Measurements from ENCODE around the gene MSH6. TPM values are rescaled to one million over a fixed set of nuclear protein-coding genes. Genes with fewer than 3 reads are reported as not detected.

The MSH6 gene
- total RNA-seq, 2 donors from 2014 or later, result 24.9 to 25.2 TPM

GRCh38 chr2:47778698-47779425, 4.1 kb upstream of the MSH6 start:
- DNase-seq (no peak), ATAC-seq (no peak)
- intact Hi-C loops (cut with DNase I), result no loop called here

DNA sequence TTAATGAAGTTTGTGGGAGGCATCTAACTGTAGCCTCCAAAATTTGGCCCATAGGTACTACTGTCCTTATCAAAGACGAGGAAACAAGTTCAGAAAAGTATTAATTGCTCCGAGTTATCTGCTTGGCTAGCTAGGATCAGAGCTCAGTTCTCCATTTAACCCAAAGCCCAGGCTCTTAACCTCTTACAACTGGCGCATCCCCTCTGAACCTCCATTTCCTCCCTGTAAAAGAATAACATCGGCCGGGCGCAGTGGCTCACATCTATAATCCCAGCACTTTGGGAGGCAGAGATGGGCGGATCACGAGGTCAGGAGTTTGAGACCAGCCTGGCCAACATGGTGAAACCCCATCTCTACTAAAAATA, 3.5 kb upstream of the MSH6 start:
- no peak for ATAC-seq
- DNase-seq, result no peak
- intact Hi-C loops (cut with DNase I), result no loop called here

DNA sequence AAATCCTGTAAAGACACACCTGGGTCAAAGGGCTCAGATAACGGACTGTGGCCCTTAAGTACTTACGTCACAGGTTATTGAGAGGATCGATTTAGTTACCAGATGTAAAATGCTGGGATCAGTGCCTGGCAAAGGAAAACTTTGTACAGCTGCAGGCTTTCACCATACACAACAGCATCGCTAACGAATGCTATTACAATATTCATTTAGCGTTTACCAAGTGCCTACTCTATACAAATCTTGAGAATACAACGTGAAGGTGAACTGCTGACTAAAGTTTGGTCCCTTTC, 619 bp upstream of the MSH6 start:
- no peak for ATAC-seq
- no peak for DNase-seq
- intact Hi-C loops (cut with DNase I), result loop anchor here (10.0 kb wide), 2 partner anchors 122 to 322 kb away; partner anchors contain the start of gene FBXO11 (in 1 of the 2)

DNA sequence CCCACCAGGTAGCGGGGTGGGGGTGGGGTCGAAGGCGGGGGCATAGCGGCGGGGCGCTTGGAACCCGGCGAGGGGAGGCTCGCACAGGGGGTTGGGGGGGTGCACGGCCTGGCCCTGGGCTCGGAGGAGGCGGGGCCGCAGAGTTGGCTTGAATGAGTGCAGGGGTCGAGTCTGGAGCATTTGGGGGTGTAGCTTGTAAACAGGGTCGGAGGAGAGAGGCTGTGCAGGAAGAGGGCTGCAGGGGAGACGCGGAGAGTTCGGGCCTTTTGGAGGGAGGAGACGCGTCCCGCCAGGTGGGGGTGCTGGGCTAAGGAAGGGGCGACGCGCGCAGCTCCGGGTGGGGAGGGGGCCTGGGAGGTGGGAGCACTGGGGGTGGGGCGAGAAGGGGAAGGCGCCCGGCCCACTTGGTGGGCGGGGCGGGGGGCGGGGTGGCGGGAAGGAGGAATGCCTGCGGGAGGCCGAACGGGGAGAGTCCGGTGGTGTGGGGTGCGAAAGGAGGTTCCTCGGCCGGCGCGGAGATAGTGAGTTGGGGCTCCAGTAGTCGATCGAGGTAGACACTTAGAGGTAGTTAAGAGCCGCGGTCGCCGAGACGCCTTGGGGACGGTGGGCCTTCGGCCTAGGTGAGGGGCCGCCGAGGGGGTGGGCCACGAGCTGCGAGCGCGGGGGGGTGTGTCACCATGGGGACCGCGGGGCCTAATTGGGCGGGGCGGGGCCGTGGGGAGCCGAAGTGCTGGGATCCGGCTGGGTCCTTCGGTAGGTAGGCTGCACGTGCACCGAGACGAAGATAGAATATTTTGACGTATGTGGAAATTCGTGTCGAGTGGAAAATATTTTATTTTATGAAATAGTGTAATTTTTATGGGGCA, 774 bp downstream of the MSH6 start:
- ATAC-seq, result peak; percentile 48 to 59
- DNase-seq, result peak; percentile 72
- intact Hi-C loops (cut with DNase I), result loop anchor here (10.0 kb wide), 2 partner anchors 121 to 321 kb away; partner anchors contain the start of gene FBXO11 (in 1 of the 2)

- intact Hi-C loops (cut with DNase I), result loop anchor here (10.0 kb wide), 2 partner anchors 120 to 320 kb away; partner anchors contain the start of gene FBXO11 (in 1 of the 2)
- ATAC-seq (no peak), DNase-seq (no peak)
Measured at GRCh38 chr2:47784352-47784851, 1.5 kb downstream of the MSH6 start.

- no peak for ATAC-seq
- intact Hi-C loops (cut with DNase I), result loop anchor here (10.0 kb wide), 2 partner anchors 119 to 319 kb away; partner anchors contain the start of gene FBXO11 (in 1 of the 2)
- DNase-seq, result no peak
Measured at GRCh38 chr2:47785986-47786385, 3.0 kb downstream of the MSH6 start.

- intact Hi-C loops (cut with DNase I), result no loop called here
- ATAC-seq (no peak), DNase-seq (no peak)
Measured at GRCh38 chr2:47796090-47796697, 13.2 kb downstream of the MSH6 start.

DNA sequence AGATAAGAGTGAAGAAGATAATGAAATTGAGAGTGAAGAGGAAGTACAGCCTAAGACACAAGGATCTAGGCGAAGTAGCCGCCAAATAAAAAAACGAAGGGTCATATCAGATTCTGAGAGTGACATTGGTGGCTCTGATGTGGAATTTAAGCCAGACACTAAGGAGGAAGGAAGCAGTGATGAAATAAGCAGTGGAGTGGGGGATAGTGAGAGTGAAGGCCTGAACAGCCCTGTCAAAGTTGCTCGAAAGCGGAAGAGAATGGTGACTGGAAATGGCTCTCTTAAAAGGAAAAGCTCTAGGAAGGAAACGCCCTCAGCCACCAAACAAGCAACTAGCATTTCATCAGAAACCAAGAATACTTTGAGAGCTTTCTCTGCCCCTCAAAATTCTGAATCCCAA, 15.7 kb downstream of the MSH6 start:
- ATAC-seq (peak in 1 of 2 donors; percentile 60), DNase-seq (no peak)
- intact Hi-C loops (cut with DNase I), result no loop called here

GRCh38 chr2:47799031-47799609, 16.2 kb downstream of the MSH6 start:
- ATAC-seq (no peak), DNase-seq (no peak)
- intact Hi-C loops (cut with DNase I), result no loop called here

DNA sequence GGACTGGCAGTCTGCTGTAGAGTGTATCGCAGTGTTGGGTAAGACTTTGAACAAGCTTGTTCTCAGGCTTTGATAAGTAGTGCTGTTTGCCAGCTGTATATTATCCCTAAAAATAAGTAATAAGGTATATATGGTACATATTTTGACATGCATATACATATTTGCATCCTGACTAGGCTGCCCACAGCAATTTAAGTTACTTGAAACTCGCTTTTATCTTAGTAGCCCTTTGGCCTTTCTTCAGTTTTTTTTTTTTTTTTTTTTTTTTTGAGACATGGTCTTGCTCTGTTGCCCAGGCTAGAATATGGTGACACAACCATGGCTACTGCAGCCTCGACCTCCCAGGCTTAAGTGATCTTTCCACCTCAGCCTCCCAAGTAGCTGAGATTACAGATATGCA, 18.2 kb downstream of the MSH6 start:
- intact Hi-C loops (cut with DNase I), result loop anchor here in 1 of 2 donors (10.0 kb wide), 1 partner anchor 104 kb away; the partner anchor contains the start of gene FBXO11
- DNase-seq (no peak), ATAC-seq (no peak)

DNA sequence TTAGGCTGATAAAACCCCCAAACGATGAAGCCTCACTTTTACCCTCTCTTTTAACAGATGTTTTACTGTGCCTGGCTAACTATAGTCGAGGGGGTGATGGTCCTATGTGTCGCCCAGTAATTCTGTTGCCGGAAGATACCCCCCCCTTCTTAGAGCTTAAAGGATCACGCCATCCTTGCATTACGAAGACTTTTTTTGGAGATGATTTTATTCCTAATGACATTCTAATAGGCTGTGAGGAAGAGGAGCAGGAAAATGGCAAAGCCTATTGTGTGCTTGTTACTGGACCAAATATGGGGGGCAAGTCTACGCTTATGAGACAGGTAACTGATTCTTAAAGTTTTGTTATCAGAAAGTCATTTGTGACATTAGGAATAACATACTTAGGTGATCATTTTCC, 20.4 kb downstream of the MSH6 start:
- no peak for DNase-seq
- no peak for ATAC-seq
- intact Hi-C loops (cut with DNase I), result loop anchor here in 1 of 2 donors (10.0 kb wide), 1 partner anchor 101 kb away; the partner anchor contains the start of gene FBXO11

GRCh38 chr2:47803770-47804169, 20.8 kb downstream of the MSH6 start:
- ATAC-seq, result no peak
- no peak for DNase-seq
- intact Hi-C loops (cut with DNase I), result loop anchor here in 1 of 2 donors (10.0 kb wide), 1 partner anchor 101 kb away; the partner anchor contains the start of gene FBXO11

DNA sequence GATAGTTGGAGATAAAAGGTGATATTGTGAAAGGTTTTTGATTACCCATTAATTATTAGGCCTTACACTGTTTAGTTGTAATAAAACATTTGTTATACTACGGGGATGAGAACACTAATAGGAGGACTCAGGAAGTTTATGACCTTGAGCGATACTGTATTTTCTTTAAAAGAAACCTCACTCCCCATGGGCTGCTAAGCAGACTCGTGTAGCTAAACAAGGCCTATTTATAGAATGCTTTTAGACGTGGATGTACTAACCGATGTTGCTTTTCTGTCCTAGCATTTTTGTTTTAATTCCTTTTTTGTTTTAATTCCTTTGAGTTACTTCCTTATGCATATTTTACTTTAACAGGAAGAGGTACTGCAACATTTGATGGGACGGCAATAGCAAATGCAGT, 22.9 kb downstream of the MSH6 start:
- intact Hi-C loops (cut with DNase I), result loop anchor here in 1 of 2 donors (10.0 kb wide), 1 partner anchor 99 kb away; the partner anchor contains the start of gene FBXO11

GRCh38 chr2:47808614-47809013, 25.7 kb downstream of the MSH6 start:
- no peak for ATAC-seq
- DNase-seq, result no peak
- intact Hi-C loops (cut with DNase I), result loop anchor here in 1 of 2 donors (10.0 kb wide), 1 partner anchor 96 kb away; the partner anchor contains the start of gene FBXO11

More for the DNA sequence above, 22.9 kb downstream of the MSH6 start:
- no peak for DNase-seq
- no peak for ATAC-seq

DNA sequence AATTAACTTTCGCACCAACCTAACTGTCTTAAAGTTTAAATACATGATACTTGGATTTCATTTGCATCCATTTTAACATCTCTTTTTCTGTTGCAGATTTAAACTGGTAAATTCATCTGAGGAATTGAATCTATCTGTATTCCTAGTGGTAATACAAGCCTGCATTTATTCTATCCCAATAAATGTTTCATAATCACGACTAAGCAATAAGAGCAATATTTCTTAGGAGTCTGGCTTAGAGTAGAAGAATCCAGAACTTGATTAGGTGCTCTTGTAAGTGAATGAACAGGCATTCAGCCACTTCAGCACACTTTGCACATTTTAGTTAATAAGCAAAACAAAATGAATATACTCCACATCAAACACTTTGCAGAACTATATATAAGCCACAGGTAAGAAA, 27.0 kb downstream of the MSH6 start:
- intact Hi-C loops (cut with DNase I), result loop anchor here in 1 of 2 donors (10.0 kb wide), 1 partner anchor 95 kb away; the partner anchor contains the start of gene FBXO11
- DNase-seq, result no peak
- ATAC-seq, result no peak

GRCh38 chr2:47810850-47811249, 27.9 kb downstream of the MSH6 start:
- DNase-seq (no peak), ATAC-seq (no peak)
- intact Hi-C loops (cut with DNase I), result no loop called here

DNA sequence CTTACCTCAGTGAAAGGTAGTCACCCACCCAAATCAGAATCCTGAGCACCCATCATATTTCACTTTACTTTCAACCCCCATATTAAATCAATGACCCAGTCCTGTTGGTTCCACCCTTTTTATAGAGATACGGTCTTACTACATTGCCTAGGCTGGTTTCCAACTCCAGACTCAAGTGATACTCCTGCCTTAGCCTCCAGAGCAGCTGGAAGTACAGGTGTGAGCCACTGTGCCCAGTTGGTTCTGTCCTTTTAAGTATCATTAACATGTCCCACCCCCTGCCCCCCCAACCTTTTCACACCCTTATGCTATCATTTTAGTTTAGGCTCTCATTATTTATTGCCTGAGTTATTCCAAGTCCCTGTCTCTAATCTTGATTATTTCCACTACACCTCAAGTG, 28.7 kb downstream of the MSH6 start:
- no peak for ATAC-seq
- DNase-seq, result no peak
- intact Hi-C loops (cut with DNase I), result no loop called here

DNA sequence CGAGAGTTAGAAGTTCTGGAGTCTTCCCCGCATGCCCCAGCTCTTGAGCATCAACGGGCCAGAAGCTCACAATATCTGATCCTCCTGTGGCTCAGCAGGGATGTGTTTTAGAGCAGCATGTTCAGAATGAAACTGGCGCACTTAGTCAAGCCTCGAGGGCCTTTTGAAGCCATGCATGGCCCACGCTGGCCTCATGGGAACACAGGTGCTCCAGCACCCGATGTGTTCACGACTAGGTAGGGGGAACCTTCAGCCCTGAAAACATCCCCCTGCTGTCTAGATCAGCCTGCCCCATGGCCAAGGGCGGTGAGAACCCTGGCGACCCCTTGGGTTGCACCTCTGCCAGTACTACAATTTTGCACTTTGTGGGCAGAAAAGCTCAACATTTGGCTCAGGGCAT, 32.8 kb downstream of the MSH6 start:
- ATAC-seq (no peak), DNase-seq (no peak)
- intact Hi-C loops (cut with DNase I), result no loop called here

- no peak for ATAC-seq
- intact Hi-C loops (cut with DNase I), result no loop called here
- no peak for DNase-seq
Measured at GRCh38 chr2:47818777-47819176, 35.8 kb downstream of the MSH6 start.

Data from left cardiac atrium (tissue), 4 donors.